Aorta (tissue), 5 donors: ENCODE results near the gene TPST2. TPM values are rescaled to one million over a fixed set of nuclear protein-coding genes. Genes with fewer than 3 reads are reported as not detected.
A peak's percentile ranks its signal among the peaks of the same experiment; 100 is the strongest.

ENCODE experiments used
- ATAC-seq: fragments of 200-7000 bp; cut with Tn5 transposase; one replicate; pipeline ENCODE4 v1.9.1; 2022; ENCODE audit warnings: moderate library complexity; ENCODE audit not compliant: low FRiP score
- DNase-seq, 2 donors: peaks; one replicate each; pipeline ENCODE4 v3.0.0-alpha.2; 2020
- H3K27ac ChIP-seq, 2 donors: one replicate each; pipeline ENCODE4 v1.5.1; 2013; ENCODE audit warnings: low read length in 2 of 2, mild to moderate bottlenecking in 2 of 2, moderate library complexity in 2 of 2, control low read depth in 1 of 2, inconsistent platforms in 1 of 2, low read depth in 1 of 2
- H3K27me3 ChIP-seq, 2 donors: one replicate each; pipeline ENCODE4 v1.6.1; 2013; ENCODE audit warnings: control low read depth in 1 of 2, low read length in 1 of 2, mild to moderate bottlenecking in 1 of 2, moderate library complexity in 1 of 2; ENCODE audit not compliant: insufficient read depth in 2 of 2, control insufficient read depth in 1 of 2
- H3K36me3 ChIP-seq, 2 donors: one replicate each; pipeline ENCODE4 v1.6.1; 2013; ENCODE audit warnings: control low read depth in 1 of 2, low read length in 1 of 2, mild to moderate bottlenecking in 1 of 2; ENCODE audit not compliant: insufficient read depth in 2 of 2, control insufficient read depth in 1 of 2
- H3K4me1 ChIP-seq, 2 donors: one replicate each; pipeline ENCODE4 v1.6.1; 2013; ENCODE audit warnings: low read length in 2 of 2, control low read depth in 1 of 2, mild to moderate bottlenecking in 1 of 2, moderate library complexity in 1 of 2; ENCODE audit not compliant: insufficient read depth in 2 of 2, control insufficient read depth in 1 of 2
- H3K4me3 ChIP-seq, 2 donors: one replicate each; pipeline ENCODE4 v1.5.1; 2013; ENCODE audit warnings: low read length in 2 of 2, control low read depth in 1 of 2, mild to moderate bottlenecking in 1 of 2
- H3K9me3 ChIP-seq: one replicate; pipeline ENCODE4 v1.6.1; 2013; ENCODE audit warnings: mild to moderate bottlenecking, low read length; ENCODE audit not compliant: control insufficient read depth
- WGBS, 2 donors: extraction: QIAGEN DNeasy Blood & Tissue Kit; methylation state at CpG; one replicate each; pipeline ENCODE4 v1.1.7; 2013; 5-methylcytosine and 5-hydroxymethylcytosine counted together
- intact Hi-C, 2 donors: fragments of 100-400 bp; cut with DNase I; formaldehyde crosslinking; loops; one replicate each; pipeline versions ENCODE4 v1.14.2 to v1.15.0; 2022
- long read RNA-seq, 2 donors: library from polyadenylated mRNA; unstranded; transcript quantifications; one replicate each; pipeline ENCODE4 v2.0.0, GENCODE V29; 2020 to 2021
- polyA plus RNA-seq, 2 donors: library from polyadenylated mRNA; stranded (reverse); fragments of 200-250 nt; gene quantifications; one replicate each; pipeline ENCODE4 v1.2.3, GENCODE V29; 2013
- total RNA-seq, 2 donors: library from RNA; stranded (reverse); fragmentation: NEBNext Ultra II Directional; extraction: Animal tissue kit (Norgen Biotek cat#: 25700); gene quantifications; one replicate each; pipeline ENCODE4 v1.2.1, GENCODE V29; 2021
- donor health status: healthy with polysubstance abuse.
- donor health status: Bipolar disorder and iron deficiency.
- donor health status: DM: no; HTN: no; CAD: no.
- donor health status: DM: no; HTN: no; CAD: no.
- donor health status: DM: yes; HTN: yes; CAD: no.

TPST2 gene
- 10 to 100 TPM; 26.0 to 26.7 TPM for total RNA-seq
- polyA plus RNA-seq, result 10 to 100 TPM; 10.8 TPM
- long read RNA-seq, donor 1, full-length matches to known transcripts, result 195 of 244 reads
- long read RNA-seq, donor 1, partial matches to known transcripts, result 22 of 244 reads
- long read RNA-seq, donor 1, other reads (novel, unspliced or antisense), result 27 of 244 reads
- long read RNA-seq, donor 2, full-length matches to known transcripts, result 16 of 24 reads
- long read RNA-seq, donor 2, partial matches to known transcripts, result 4 of 24 reads
- long read RNA-seq, donor 2, other reads (novel, unspliced or antisense), result 4 of 24 reads

GRCh38 chr22:26589845-26590736 lies at the start of gene TPST2:
Gene TPST2 (minus strand): TSS chr22:26590132. CDS start chr22:26541630, 48,502 bp downstream.
- intact Hi-C loops, result loop anchor here (2.0 kb wide), 1 partner anchor 77 kb away; the partner anchor contains the start of gene TFIP11 (in 2 of the 2)
- ATAC-seq (peak; percentile 93), DNase-seq (peak; percentile 80 to 91)
- WGBS, 2 donors, result 0 to 1% methylated on average over 38 to 72 of the region's 72 CpGs
- Histone ChIP-seq H3K4me3 (peak within 1 kb of the TSS; percentile 59 to 98), H3K27ac (no peak within 1 kb of the TSS), H3K27me3 (no peaks in the 10 kb centered on the region), H3K4me1 (no peaks in the 10 kb centered on the region), H3K36me3 (no peaks in the 10 kb centered on the region), H3K9me3 (no peaks in the 10 kb centered on the region)

- Histone ChIP-seq H3K9me3 (no peaks in the 10 kb centered on the region), H3K27me3 (no peaks in the 10 kb centered on the region), H3K4me3 (no peak overlapping the region), H3K27ac (no peak overlapping the region), H3K4me1 (no peaks in the 10 kb centered on the region), H3K36me3 (no peaks in the 10 kb centered on the region)
- 27 to 47% methylated on average over 1 of the region's 1 CpG for WGBS, 2 donors
- intact Hi-C loops, result no loop called here
- DNase-seq (no peak), ATAC-seq (no peak)
Measured at GRCh38 chr22:26636296-26636695, 46.4 kb upstream of the TPST2 start.

- 74 to 81% methylated on average over 2 of the region's 2 CpGs for WGBS, 2 donors
- no peaks in the 10 kb centered on the region for H3K36me3 ChIP-seq
- H3K9me3 ChIP-seq, result no peaks in the 10 kb centered on the region
- DNase-seq (no peak), ATAC-seq (no peak)
- no peak overlapping the region for H3K27ac ChIP-seq
- no peak overlapping the region for H3K4me3 ChIP-seq
- intact Hi-C loops, result no loop called here
- no peaks in the 10 kb centered on the region for H3K27me3 ChIP-seq
- no peaks in the 10 kb centered on the region for H3K4me1 ChIP-seq
Measured at GRCh38 chr22:26635117-26635516, 45.2 kb upstream of the TPST2 start.

DNA sequence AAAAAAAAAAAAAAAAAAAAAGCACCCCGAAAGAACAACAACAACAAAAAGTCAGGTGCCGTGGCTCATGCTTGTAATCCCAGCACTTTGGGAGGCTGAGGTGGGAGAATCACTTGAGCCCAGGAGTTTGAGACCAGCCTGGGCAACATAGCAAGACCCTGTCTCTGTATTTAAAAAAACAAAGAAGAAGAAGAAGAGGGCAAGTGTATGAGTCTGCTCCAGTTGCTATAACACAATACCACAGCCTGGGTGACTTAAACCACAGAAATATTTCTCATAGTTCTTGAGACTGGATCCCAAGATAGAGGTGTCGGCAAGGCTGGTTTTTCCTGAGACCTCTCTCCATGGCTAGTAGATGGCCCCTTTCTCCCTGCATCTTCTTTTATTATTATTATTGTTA lies 44.3 kb upstream of the TPST2 start:
- H3K27me3 ChIP-seq, result no peaks in the 10 kb centered on the region
- intact Hi-C loops, result no loop called here
- H3K36me3 ChIP-seq, result no peaks in the 10 kb centered on the region
- DNase-seq (no peak), ATAC-seq (no peak)
- H3K27ac ChIP-seq, result no peak overlapping the region
- WGBS, 2 donors, result 84 to 95% methylated on average over 3 of the region's 3 CpGs
- H3K9me3 ChIP-seq, result no peaks in the 10 kb centered on the region
- no peaks in the 10 kb centered on the region for H3K4me1 ChIP-seq
- H3K4me3 ChIP-seq, result no peak overlapping the region

GRCh38 chr22:26632422-26633155 lies 42.7 kb upstream of the TPST2 start:
- Histone ChIP-seq H3K4me1 (no peaks in the 10 kb centered on the region), H3K36me3 (no peaks in the 10 kb centered on the region), H3K27ac (no peak overlapping the region), H3K4me3 (no peak overlapping the region), H3K9me3 (no peaks in the 10 kb centered on the region), H3K27me3 (no peaks in the 10 kb centered on the region)
- ATAC-seq (no peak), DNase-seq (no peak)
- intact Hi-C loops, result no loop called here
- WGBS, 2 donors, result 49 to 58% methylated on average over 8 of the region's 8 CpGs

DNA sequence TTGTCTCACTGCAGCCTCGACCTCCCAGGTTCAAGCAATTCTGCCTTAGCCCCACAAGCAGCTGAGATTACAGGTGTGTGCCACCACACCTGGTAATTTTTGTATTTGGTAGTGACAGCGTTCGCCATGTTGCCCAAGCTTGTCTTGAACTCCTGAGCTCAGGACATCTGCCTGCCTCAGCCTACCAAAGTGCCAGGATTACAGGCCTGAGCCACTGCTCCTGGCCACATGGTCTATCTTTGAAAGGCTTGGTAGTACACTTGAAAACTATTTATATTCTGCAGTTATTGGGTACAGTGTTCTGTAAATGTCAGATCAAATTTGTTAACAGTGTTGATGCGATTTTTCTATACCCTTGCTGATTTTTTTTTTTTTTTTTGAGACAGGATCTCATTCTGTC lies 41.4 kb upstream of the TPST2 start:
- H3K27me3 ChIP-seq, result no peaks in the 10 kb centered on the region
- intact Hi-C loops, result no loop called here
- WGBS, 2 donors, result 95 to 97% methylated on average over 4 of the region's 4 CpGs
- H3K36me3 ChIP-seq, result no peaks in the 10 kb centered on the region
- H3K4me1 ChIP-seq, result no peaks in the 10 kb centered on the region
- no peak overlapping the region for H3K27ac ChIP-seq
- no peak overlapping the region for H3K4me3 ChIP-seq
- no peaks in the 10 kb centered on the region for H3K9me3 ChIP-seq
- ATAC-seq, result no peak
- DNase-seq, result no peak

- no peak for DNase-seq
Measured at GRCh38 chr22:26629988-26630761, 40.2 kb upstream of the TPST2 start.

DNA sequence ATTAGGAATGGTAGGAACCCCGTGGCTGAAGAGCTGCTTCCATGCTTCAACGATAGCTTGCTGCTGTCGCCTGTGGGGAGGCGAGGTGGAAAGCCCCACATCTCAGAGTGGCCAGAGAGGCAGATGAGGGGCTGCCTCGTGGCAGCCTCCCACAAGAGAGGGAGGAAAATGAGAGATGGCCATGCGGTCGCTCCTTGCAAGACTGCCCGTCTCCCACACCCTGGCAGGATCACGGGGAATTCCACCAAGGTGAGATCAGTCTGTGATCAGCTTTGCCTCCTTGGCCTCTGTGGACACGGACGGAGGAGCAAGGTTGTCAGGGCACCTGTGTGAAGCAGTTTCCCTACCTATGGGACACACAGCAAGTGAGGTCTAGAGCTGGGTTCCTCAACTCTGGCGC lies 34.9 kb upstream of the TPST2 start:
- H3K9me3 ChIP-seq, result no peaks in the 10 kb centered on the region
- no peak overlapping the region for H3K4me3 ChIP-seq
- no peak for ATAC-seq
- no peaks in the 10 kb centered on the region for H3K36me3 ChIP-seq
- no peaks in the 10 kb centered on the region for H3K4me1 ChIP-seq
- no peak for DNase-seq
- no peaks in the 10 kb centered on the region for H3K27me3 ChIP-seq
- H3K27ac ChIP-seq, result no peak overlapping the region
- WGBS, 2 donors, result 85 to 87% methylated on average over 12 of the region's 12 CpGs
- intact Hi-C loops, result no loop called here

More at GRCh38 chr22:26629988-26630761, 40.2 kb upstream of the TPST2 start:
- no peaks in the 10 kb centered on the region for H3K36me3 ChIP-seq
- no peaks in the 10 kb centered on the region for H3K4me1 ChIP-seq
- intact Hi-C loops, result no loop called here
- no peak for ATAC-seq
- 91 to 93% methylated on average over 18 of the region's 18 CpGs for WGBS, 2 donors
- H3K27ac ChIP-seq, result no peak overlapping the region
- no peak overlapping the region for H3K4me3 ChIP-seq
- no peaks in the 10 kb centered on the region for H3K27me3 ChIP-seq
- H3K9me3 ChIP-seq, result no peaks in the 10 kb centered on the region
